ENCODE measurements around the gene BAZ2A.

Gene BAZ2A

DNA sequence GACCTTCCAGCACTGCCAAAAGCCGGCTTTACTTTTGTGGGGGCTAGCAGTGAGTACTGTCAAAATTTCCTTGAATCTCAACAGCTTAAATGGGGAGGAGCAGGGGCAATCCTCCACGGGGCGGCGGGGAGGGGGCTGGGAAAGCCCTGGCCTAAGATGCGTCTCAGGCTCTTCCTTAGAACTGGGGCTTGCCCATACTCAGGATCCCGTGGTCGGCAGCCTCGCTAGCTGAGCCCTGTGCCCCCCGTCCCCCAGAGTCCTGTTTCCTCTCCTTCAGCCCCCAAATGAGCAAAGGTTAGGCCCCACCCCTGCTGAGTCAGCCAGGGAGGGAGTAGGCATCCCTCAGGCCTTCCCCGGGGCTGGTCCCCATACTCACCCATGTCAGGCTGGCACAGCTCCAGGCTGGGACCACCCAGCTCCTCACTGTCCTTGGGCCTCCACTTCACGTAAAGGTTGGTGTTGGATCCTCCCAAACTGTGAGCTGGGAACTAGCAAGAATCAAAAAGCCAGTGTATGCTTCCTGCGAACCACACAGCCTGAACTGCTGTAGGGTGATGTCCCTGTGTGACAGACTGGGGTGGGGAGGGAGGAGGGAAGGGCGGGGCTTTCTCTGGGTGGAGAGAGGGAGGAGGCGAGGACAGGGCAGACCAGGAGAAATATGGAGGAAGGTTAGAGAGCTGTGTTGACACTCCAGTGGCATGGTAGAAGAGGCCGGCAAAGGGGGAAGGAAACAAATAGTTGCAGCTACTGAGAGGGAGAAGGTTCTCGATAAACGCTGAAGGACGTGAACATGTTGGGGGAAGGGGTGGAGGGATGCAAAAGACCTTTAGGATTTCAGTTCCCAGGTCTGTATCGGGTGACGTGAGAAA lies 5.9 kb upstream of the BAZ2A start:
- peak; percentile 91 for DNase-seq (ENCODE audit: low spot score)
- POLR2A ChIA-PET (ENCODE audit: low non-redundant PET), result interaction anchor here (1.1 kb wide), 1 partner anchor 10 kb away, joined by 3 read pairs; the partner anchor contains the start of gene ATP5F1B
- CTCF ChIA-PET, result interaction anchor here (0.5 to 1.6 kb wide), 20 partner anchors 8 to 589 kb away, joined by 3 to 11 read pairs (median 4); no protein-coding TSS in a partner anchor
- TF ChIP-seq, protein P1, sequence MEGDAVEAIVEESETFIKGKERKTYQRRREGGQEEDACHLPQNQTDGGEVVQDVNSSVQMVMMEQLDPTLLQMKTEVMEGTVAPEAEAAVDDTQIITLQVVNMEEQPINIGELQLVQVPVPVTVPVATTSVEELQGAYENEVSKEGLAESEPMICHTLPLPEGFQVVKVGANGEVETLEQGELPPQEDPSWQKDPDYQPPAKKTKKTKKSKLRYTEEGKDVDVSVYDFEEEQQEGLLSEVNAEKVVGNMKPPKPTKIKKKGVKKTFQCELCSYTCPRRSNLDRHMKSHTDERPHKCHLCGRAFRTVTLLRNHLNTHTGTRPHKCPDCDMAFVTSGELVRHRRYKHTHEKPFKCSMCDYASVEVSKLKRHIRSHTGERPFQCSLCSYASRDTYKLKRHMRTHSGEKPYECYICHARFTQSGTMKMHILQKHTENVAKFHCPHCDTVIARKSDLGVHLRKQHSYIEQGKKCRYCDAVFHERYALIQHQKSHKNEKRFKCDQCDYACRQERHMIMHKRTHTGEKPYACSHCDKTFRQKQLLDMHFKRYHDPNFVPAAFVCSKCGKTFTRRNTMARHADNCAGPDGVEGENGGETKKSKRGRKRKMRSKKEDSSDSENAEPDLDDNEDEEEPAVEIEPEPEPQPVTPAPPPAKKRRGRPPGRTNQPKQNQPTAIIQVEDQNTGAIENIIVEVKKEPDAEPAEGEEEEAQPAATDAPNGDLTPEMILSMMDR (conservative IDR thresholded peaks at IDR 0.05; ENCODE audit: low read depth), result no peak
- H3K27ac ChIP-seq, result peak overlapping the region; percentile 95

- peak overlapping the region; percentile 95 for H3K27ac ChIP-seq
- TF ChIP-seq, protein P1 (conservative IDR thresholded peaks at IDR 0.05; ENCODE audit: low read depth), result peak; percentile 80
- POLR2A ChIA-PET (ENCODE audit: low non-redundant PET), result no interaction called here
- DNase-seq (ENCODE audit: low spot score), result peak; percentile 93
- CTCF ChIA-PET, result interaction anchor here (0.6 to 1.6 kb wide), 3 partner anchors 12 to 588 kb away, joined by 4 to 11 read pairs (median 10); no protein-coding TSS in a partner anchor
These were observed 5.0 kb upstream of the BAZ2A start for GRCh38 chr12:56634837-56635791.

- peak overlapping the region; percentile 95 for H3K27ac ChIP-seq
- DNase-seq (ENCODE audit: low spot score), result peak; percentile 85
- TF ChIP-seq, protein P1 (conservative IDR thresholded peaks at IDR 0.05; ENCODE audit: low read depth), result no peak
- ChIA-PET CTCF (interaction anchor here (0.5 to 1.4 kb wide), 2 partner anchors 12 to 13 kb away, joined by 3 to 10 read pairs; no protein-coding TSS in a partner anchor), POLR2A (ENCODE audit: low non-redundant PET) (interaction anchor here (0.8 kb wide), 1 partner anchor 32 kb away, joined by 3 read pairs; no protein-coding TSS in a partner anchor)
These were observed 4.2 kb upstream of the BAZ2A start for GRCh38 chr12:56634242-56634836.

DNA sequence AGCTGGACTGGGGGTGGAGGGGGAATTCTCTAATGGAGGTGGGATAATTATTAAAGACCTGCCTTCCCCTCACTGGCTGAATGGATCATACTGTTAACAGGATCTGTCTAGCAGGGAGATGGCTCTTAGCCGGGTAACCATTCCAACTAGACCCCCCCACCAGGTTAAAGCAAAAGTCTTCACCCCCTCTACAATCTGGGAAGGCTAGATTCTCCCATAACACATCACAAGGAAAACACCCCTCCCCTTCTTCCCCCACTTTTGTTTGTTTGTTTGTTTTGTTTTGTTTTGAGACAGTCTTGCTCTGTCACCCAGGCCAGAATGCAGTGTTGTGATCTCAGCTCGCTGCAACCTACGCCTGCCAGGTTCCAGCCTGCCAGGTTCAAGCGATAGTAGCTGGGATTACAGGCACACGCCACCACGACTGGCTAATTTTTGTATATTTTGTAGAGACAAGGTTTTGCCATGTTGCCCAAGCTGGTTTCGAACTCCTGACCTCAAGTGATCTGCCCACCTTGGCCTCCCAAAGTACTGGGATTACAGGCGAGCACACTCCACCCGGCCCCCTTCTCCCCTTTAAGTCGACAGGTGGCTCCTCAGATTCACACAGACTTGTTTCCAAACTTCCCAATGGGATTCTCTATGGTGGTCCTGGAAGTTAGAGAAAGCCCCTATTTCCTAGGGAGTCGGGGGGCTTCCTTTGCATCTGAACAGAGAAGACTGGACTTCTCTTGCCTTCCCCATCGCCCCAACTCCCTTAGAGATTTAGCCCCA lies 3.5 kb upstream of the BAZ2A start:
- ChIA-PET POLR2A (ENCODE audit: low non-redundant PET) (interaction anchor here (0.8 kb wide), 1 partner anchor 32 kb away, joined by 3 read pairs; no protein-coding TSS in a partner anchor), CTCF (interaction anchor here (0.5 kb wide), 1 partner anchor 11 kb away, joined by 3 read pairs; no protein-coding TSS in a partner anchor)
- TF ChIP-seq, protein P1 (conservative IDR thresholded peaks at IDR 0.05; ENCODE audit: low read depth), result no peak
- DNase-seq (ENCODE audit: low spot score), result no peak
- peak overlapping the region; percentile 95 for H3K27ac ChIP-seq

DNA sequence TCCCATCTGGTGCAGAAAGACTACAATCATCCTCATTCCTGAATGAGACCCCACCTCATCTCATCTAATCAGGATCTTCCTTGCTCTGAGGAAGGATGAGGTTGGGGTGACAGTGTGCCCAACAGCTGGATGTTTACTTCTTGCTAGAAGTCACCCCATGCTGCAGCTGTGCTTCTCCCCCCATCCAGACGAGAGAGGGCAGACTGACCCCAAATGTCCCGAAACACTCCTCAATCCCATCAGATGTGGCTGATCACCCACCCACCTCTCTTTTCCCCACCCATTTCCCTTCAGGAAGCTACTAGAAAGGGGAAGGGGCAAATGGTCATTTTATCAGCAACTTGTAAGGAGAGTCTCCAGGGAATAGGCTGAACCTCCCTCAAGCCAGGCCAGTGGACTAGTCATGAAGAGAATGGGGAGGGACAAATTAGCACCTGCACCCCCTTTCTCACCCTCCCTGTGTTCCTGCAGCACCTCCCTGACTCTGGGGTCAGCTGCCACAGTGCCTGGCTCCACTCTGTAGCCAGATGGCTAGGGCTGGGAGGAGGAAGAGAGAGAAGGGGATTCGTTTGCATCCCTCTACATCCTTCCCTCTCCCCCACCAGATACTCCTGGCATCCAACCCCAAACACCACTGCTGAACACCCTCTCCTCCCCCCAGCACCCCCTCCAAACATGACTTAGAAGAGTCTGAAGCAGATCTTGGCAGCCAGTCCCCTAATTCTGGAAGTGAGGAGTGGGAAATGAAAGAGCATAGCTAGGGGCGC lies 2.8 kb upstream of the BAZ2A start:
- peak overlapping the region; percentile 95 for H3K27ac ChIP-seq
- TF ChIP-seq, protein P1 (conservative IDR thresholded peaks at IDR 0.05; ENCODE audit: low read depth), result no peak
- ChIA-PET POLR2A (ENCODE audit: low non-redundant PET) (no interaction called here), CTCF (no interaction called here)
- no peak for DNase-seq (ENCODE audit: low spot score)

All from RWPE1 (cell line).